Measurements from ENCODE around the gene FCN2.

The FCN2 gene

GRCh38 chr9:134880484-134881312 lies at the start of gene FCN2:
FCN2 (plus strand) TSS chr9:134880810; CDS start chr9:134880822, 12 bp downstream.
- no peak for DNase-seq (ENCODE audit: extremely low read depth, low read depth)
- H3K4me3 ChIP-seq (replicated peaks; ENCODE audit: low read depth, low read length): no peak within 1 kb of the TSS
- no peak for TF ChIP-seq CTCF (IDR thresholded peaks at IDR 0.05; ENCODE audit: low read depth, low read length, missing control alignments)

DNA sequence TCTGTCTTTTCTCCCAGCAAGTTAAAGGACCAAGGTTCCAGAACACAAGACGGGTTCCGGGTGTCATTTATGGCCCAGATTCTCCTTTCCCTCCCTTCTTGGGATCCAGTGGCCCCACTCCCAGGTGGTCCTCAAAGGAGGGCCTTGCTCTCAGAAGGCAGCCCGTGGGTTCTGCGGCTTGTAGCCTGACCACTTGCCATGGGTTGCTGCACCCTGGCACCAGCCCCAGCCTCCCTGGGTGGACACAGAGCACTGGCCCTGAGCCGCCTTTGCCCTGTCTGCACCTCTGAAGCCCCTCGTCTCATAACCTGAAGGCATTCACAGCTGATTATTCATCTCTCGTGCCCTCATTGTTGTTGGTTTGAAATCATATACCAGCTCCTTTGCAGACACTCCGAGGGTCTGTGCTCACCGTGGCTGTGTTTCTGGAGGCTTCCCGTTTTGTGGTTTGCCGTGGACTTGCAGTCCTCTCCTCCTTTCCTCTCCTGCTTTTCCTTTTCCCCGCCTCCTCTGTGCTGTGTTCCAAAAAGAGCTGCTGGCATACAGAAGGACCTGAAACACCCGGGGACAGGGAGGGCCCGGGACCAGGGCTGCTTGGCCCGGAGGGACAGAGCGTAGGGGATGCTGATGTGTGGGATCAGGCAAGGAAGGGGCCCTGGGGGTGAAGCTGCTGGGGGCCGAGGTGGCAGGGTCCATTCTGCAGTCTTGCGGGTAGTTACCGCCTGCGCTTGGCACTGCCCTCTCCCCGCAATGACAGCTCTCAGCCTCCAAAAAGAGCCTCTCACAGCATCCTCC lies 49.5 kb upstream of the FCN2 start:
- no peak overlapping the region for H3K4me3 ChIP-seq (replicated peaks; ENCODE audit: low read depth, low read length)
- no peak for DNase-seq (ENCODE audit: extremely low read depth, low read depth)
- no peak for TF ChIP-seq CTCF (IDR thresholded peaks at IDR 0.05; ENCODE audit: low read depth, low read length, missing control alignments)

DNA sequence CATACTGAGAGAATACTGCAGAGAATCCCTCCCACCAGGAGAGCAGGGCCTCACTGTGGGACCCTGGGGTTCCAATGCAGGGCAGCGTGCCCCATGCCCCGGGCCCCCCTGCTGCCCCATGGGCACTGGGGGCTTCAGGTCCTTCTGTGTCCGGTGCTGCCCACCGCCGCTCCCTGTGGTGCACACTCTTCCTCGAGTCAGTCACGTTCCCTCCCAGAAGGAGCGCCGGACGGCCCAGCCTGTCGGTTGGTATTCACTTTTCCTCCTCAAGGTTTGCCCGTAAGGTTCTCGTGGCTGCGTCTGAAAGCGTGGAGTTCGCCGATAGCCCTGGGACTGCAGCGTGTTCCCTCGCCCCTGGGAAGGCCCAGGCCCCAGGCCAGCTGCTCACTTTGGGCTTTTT lies 48.1 kb upstream of the FCN2 start:
- H3K4me3 ChIP-seq (replicated peaks; ENCODE audit: low read depth, low read length): no peak overlapping the region

GRCh38 chr9:134833294-134833880 lies 47.2 kb upstream of the FCN2 start:
- DNase-seq (ENCODE audit: extremely low read depth, low read depth): no peak
- no peak for TF ChIP-seq CTCF (IDR thresholded peaks at IDR 0.05; ENCODE audit: low read depth, low read length, missing control alignments)
- H3K4me3 ChIP-seq (replicated peaks; ENCODE audit: low read depth, low read length): no peak overlapping the region

More for the DNA sequence above, 48.1 kb upstream of the FCN2 start:
- DNase-seq (ENCODE audit: extremely low read depth, low read depth): no peak
- no peak for TF ChIP-seq CTCF (IDR thresholded peaks at IDR 0.05; ENCODE audit: low read depth, low read length, missing control alignments)

DNA sequence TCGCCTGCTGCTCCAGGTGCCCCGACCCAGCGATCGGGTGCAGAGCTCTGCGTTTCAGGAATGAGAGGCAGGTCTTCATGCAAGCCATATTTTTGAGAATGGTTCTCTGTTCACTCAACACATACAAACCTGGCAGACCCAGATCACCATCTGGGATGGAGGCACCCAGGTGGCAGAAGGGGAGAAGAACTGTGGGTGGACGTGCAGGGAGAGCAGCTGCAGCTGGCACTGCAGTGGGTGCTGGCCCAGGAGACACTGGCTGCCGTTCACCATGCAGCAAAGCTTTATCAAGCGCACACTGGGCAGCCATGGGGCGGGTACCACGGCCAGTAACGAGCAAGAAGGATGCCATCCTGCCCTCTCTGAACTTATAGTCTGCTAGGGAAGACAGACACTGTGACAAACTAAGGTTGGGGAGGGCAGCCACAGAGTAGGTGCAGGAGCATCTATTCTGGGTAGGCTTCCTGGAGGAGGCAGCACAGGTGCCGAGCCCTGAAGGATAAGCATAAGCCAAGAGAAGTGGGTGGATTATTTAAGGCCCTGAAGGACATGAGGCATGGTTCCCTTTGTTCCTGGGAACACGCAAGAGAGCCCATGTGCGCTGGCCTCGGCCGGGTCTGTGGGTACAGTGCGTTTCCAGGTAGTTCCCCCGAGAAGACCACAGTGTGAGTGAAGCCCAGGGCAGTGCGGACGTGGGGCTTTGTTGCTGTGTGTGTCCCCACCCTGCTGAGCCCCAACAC lies 46.2 kb upstream of the FCN2 start:
- H3K4me3 ChIP-seq (replicated peaks; ENCODE audit: low read depth, low read length): no peak overlapping the region
- no peak for TF ChIP-seq CTCF (IDR thresholded peaks at IDR 0.05; ENCODE audit: low read depth, low read length, missing control alignments)
- DNase-seq (ENCODE audit: extremely low read depth, low read depth): no peak

DNA sequence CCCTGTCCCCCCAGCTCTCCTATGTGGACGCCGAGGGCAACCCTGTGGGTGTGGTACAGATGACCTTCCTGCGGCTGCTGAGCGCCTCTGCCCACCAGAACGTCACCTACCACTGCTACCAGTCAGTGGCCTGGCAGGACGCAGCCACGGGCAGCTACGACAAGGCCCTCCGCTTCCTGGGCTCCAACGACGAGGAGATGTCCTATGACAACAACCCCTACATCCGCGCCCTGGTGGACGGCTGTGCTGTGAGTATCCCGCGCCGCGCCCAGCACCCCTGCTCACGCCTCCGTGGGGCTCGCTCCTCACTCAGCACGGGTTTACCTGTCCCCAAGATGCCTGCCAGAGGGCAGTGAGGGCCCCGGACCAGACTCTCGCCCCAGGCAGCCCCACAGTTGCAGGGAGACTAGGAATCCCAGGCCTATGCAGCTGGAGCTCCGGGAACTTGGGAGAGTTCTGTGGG lies 45.6 kb upstream of the FCN2 start:
- no peak for TF ChIP-seq CTCF (IDR thresholded peaks at IDR 0.05; ENCODE audit: low read depth, low read length, missing control alignments)
- H3K4me3 ChIP-seq (replicated peaks; ENCODE audit: low read depth, low read length): no peak overlapping the region
- no peak for DNase-seq (ENCODE audit: extremely low read depth, low read depth)
